Small intestine (tissue), 7 donors: ENCODE results near the gene PIGR. TPM values are rescaled to one million over a fixed set of nuclear protein-coding genes. Genes with fewer than 3 reads are reported as not detected.

ENCODE experiments used
- DNase-seq, 2 donors: peaks; one replicate each; pipeline versions ENCODE4 v3.0.0 to v3.0.0-alpha.2; 2013
- FAIRE-seq: peaks from 2 replicates; lab custom pipeline; 2012; peaks lifted over from hg19 to GRCh38; lab: Jason Lieb, UNC
- H3K27ac ChIP-seq, 3 donors: one replicate each; pipeline ENCODE4 v1.5.1; 2013; ENCODE audit warnings: low read length in 2 of 3, mild to moderate bottlenecking in 2 of 3, control low read depth in 1 of 3, inconsistent platforms in 1 of 3, low read depth in 1 of 3, moderate library complexity in 1 of 3
- H3K27me3 ChIP-seq, 3 donors: one replicate each; pipeline ENCODE4 v1.6.1; 2013; ENCODE audit warnings: low read length in 3 of 3, inconsistent platforms in 1 of 3; ENCODE audit not compliant: control insufficient read depth in 3 of 3, insufficient read depth in 3 of 3
- H3K36me3 ChIP-seq, 3 donors: one replicate each; pipeline ENCODE4 v1.6.1; 2013; ENCODE audit warnings: low read length in 3 of 3, inconsistent platforms in 1 of 3, low read depth in 1 of 3, mild to moderate bottlenecking in 1 of 3, moderate library complexity in 1 of 3; ENCODE audit not compliant: control insufficient read depth in 3 of 3, insufficient read depth in 2 of 3
- H3K4me1 ChIP-seq, 3 donors: one replicate each; pipeline ENCODE4 v1.6.1; 2013; ENCODE audit warnings: low read length in 2 of 3, inconsistent platforms in 1 of 3, low read depth in 1 of 3, mild to moderate bottlenecking in 1 of 3, moderate library complexity in 1 of 3; ENCODE audit not compliant: control insufficient read depth in 3 of 3, insufficient read depth in 2 of 3
- H3K4me3 ChIP-seq, 3 donors: one replicate each; pipeline ENCODE4 v1.5.1; 2013; ENCODE audit warnings: low read length in 3 of 3, control low read depth in 1 of 3, inconsistent platforms in 1 of 3, low read depth in 1 of 3, mild to moderate bottlenecking in 1 of 3, moderate library complexity in 1 of 3
- H3K9me3 ChIP-seq, 2 donors: one replicate each; pipeline ENCODE4 v1.6.1; 2013; ENCODE audit warnings: low read depth in 1 of 2, low read length in 1 of 2; ENCODE audit not compliant: control insufficient read depth in 2 of 2, insufficient read depth in 1 of 2
- WGBS, 3 donors: extraction: QIAGEN DNeasy Blood & Tissue Kit; methylation state at CpG; one replicate each; pipeline ENCODE4 v1.1.7; 2013; 5-methylcytosine and 5-hydroxymethylcytosine counted together
- polyA plus RNA-seq, 4 donors: library from polyadenylated mRNA; stranded (reverse) in 3 of 4; unstranded in 1 of 4; fragments of 200-250 nt in 3 of 4; fragments of 120-200 nt in 1 of 4; gene quantifications; one replicate each; pipeline versions ENCODE4 v1.2.1 to v1.2.3, GENCODE V29; 2013
- donor health status: healthy with polysubstance abuse.
- donor health status: control.
- donor health status: control.
- donor health status: Bipolar disorder and iron deficiency.
- donor health status: healthy.

The PIGR gene
- polyA plus RNA-seq, 4 donors: 2.7 to 3,013 (median 498) TPM

GRCh38 chr1:206949208-206949607, 2.9 kb upstream of the PIGR start:
- WGBS, 3 donors: 75 to 88% (median 78%) methylated on average over 4 of the region's 4 CpGs
- no peaks in the 10 kb centered on the region for H3K27me3 ChIP-seq
- no peak overlapping the region for H3K4me3 ChIP-seq
- FAIRE-seq: no peak
- H3K36me3 ChIP-seq: peaks cover 0 to 7% (median 0%) of the 10 kb centered on the region in 3 donors
- DNase-seq: no peak
- no peak overlapping the region for H3K27ac ChIP-seq
- H3K4me1 ChIP-seq: peaks cover 2 to 61% (median 13%) of the 10 kb centered on the region in 3 donors
- H3K9me3 ChIP-seq: peaks cover 0 to 12% of the 10 kb centered on the region in 2 donors

- DNase-seq (no peak), FAIRE-seq (no peak)
- H3K4me1 ChIP-seq: peaks cover 2 to 59% (median 6%) of the 10 kb centered on the region in 3 donors
- H3K27me3 ChIP-seq: no peaks in the 10 kb centered on the region
- H3K4me3 ChIP-seq: peak overlapping the region in 1 of 3 donors; percentile 87
- H3K27ac ChIP-seq: peak overlapping the region in 2 of 3 donors; percentile 87 to 91
- 30 to 66% (median 38%) methylated on average over 3 of the region's 3 CpGs for WGBS, 3 donors
- peaks cover 0 to 3% (median 0%) of the 10 kb centered on the region in 3 donors for H3K36me3 ChIP-seq
- H3K9me3 ChIP-seq: peaks cover 0 to 12% of the 10 kb centered on the region in 2 donors
Measured at GRCh38 chr1:206947255-206947654, 989 bp upstream of the PIGR start.

GRCh38 chr1:206945779-206946178, 487 bp downstream of the PIGR start:
- H3K4me1 ChIP-seq: peaks cover 0 to 57% (median 3%) of the 10 kb centered on the region in 3 donors
- H3K27me3 ChIP-seq: no peaks in the 10 kb centered on the region
- FAIRE-seq (no peak), DNase-seq (no peak)
- peaks cover 0 to 12% of the 10 kb centered on the region in 2 donors for H3K9me3 ChIP-seq
- WGBS, 3 donors: 13 to 58% (median 54%) methylated on average over 4 of the region's 4 CpGs
- peaks cover 0 to 3% (median 0%) of the 10 kb centered on the region in 3 donors for H3K36me3 ChIP-seq
- peak overlapping the region; percentile 9 to 91 (median 90) for H3K27ac ChIP-seq
- peak overlapping the region; percentile 16 to 87 (median 58) for H3K4me3 ChIP-seq

DNA sequence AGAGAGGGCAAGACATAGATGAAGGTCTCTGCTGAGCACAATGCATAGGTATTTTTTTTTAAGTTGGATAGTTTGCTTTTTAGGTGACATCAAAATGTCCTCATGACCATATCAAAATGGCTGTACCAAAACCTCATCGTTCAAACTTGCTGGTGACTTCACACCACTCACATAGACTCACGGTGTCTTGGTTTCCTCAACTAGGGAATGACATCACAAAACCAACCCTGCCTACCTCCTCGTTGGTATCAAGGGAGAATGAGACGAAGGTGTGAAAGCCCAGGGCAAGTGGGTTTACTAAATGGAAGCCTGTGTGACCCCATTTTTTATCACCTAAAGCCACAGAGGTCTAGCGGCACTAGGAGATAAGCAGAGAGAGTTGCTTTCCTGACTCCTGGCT, 1.6 kb downstream of the PIGR start:
- H3K9me3 ChIP-seq: peaks cover 0 to 5% of the 10 kb centered on the region in 2 donors
- H3K27me3 ChIP-seq: no peaks in the 10 kb centered on the region
- peaks cover 0 to 56% (median 5%) of the 10 kb centered on the region in 3 donors for H3K4me1 ChIP-seq
- H3K36me3 ChIP-seq: peaks cover 0 to 9% (median 0%) of the 10 kb centered on the region in 3 donors
- WGBS, 3 donors: 18 to 44% (median 20%) methylated on average over 5 of the region's 5 CpGs
- peak overlapping the region in 2 of 3 donors; percentile 87 to 90 for H3K27ac ChIP-seq
- FAIRE-seq (no peak), DNase-seq (peak in 1 of 2 donors; percentile 59)
- peak overlapping the region; percentile 12 to 87 (median 58) for H3K4me3 ChIP-seq

GRCh38 chr1:206941766-206942418, 4.4 kb downstream of the PIGR start:
- DNase-seq: peak; percentile 91 to 96
- H3K4me3 ChIP-seq: peak overlapping the region in 1 of 3 donors; percentile 87

GRCh38 chr1:206940588-206940936, 5.7 kb downstream of the PIGR start:
- Histone ChIP-seq H3K27me3 (no peaks in the 10 kb centered on the region), H3K4me1 (peaks cover 0 to 49% (median 3%) of the 10 kb centered on the region in 3 donors), H3K9me3 (peaks cover 0 to 7% of the 10 kb centered on the region in 2 donors), H3K36me3 (peaks cover 0 to 28% (median 4%) of the 10 kb centered on the region in 3 donors), H3K27ac (peak overlapping the region; percentile 58 to 83 (median 77)), H3K4me3 (peak overlapping the region in 1 of 3 donors; percentile 17)
- no peak for FAIRE-seq
- DNase-seq: no peak
- 17 to 67% (median 32%) methylated on average over 3 of the region's 3 CpGs for WGBS, 3 donors

More at GRCh38 chr1:206941766-206942418, 4.4 kb downstream of the PIGR start:
- no peaks in the 10 kb centered on the region for H3K27me3 ChIP-seq
- H3K9me3 ChIP-seq: peaks cover 0 to 7% of the 10 kb centered on the region in 2 donors
- 10 to 33% (median 29%) methylated on average over 6 of the region's 6 CpGs for WGBS, 3 donors
- H3K4me1 ChIP-seq: peaks cover 0 to 45% (median 3%) of the 10 kb centered on the region in 3 donors
- H3K27ac ChIP-seq: peak overlapping the region; percentile 83 to 90 (median 85)
- H3K36me3 ChIP-seq: peaks cover 0 to 21% (median 4%) of the 10 kb centered on the region in 3 donors
- FAIRE-seq: no peak

DNA sequence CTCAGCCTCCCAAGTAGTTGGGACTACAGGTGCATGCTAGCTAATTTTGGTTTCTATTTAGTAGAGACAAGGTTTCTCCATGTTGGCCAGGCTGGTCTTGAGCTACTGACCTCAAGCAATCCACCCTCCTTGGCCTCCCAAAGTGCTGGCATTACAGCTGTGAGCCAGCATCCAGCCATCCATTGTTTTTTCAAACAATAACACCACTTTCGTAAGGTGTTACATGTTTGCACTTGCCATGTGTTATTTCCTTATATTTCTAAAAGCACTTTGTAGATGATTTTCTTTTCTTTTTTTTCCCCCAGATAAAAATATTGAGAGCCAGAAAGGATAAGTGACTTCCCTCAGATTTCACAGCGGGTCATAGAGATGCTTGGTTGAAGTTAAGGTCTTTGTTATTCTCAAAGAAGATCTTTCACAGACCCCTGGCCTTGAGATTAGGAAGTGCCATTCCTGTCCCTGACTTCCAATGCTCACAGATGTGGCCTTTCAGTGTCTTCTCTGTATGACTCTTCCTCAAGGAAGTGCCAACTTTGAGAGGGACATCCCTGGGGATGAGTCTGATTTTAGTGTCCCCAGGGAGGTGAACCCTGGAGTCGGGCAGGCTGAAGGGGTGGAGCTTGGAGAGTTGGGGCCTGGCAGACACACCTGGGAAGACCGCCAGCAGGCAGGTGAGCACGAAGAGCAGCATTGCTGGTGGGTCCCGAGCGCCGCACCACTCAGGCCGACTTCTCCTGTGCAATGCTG, 6.3 kb downstream of the PIGR start:
- DNase-seq: peak in 1 of 2 donors; percentile 74
- 14 to 62% (median 25%) methylated on average over 9 of the region's 9 CpGs for WGBS, 3 donors

GRCh38 chr1:206939131-206939530, 7.1 kb downstream of the PIGR start:
- Histone ChIP-seq H3K36me3 (peaks cover 2 to 38% (median 4%) of the 10 kb centered on the region in 3 donors), H3K27ac (peak overlapping the region in 2 of 3 donors; percentile 27 to 67), H3K27me3 (no peaks in the 10 kb centered on the region), H3K4me3 (peak overlapping the region in 1 of 3 donors; percentile 4), H3K4me1 (peaks cover 0 to 49% (median 3%) of the 10 kb centered on the region in 3 donors), H3K9me3 (peaks cover 0 to 7% of the 10 kb centered on the region in 2 donors)
- no peak for FAIRE-seq
- 20 to 64% (median 44%) methylated on average over 13 of the region's 13 CpGs for WGBS, 3 donors
- peak in 1 of 2 donors; percentile 57 for DNase-seq

More for the DNA sequence above, 6.3 kb downstream of the PIGR start:
- Histone ChIP-seq H3K9me3 (peaks cover 0 to 7% of the 10 kb centered on the region in 2 donors), H3K36me3 (peaks cover 2 to 34% (median 4%) of the 10 kb centered on the region in 3 donors), H3K4me3 (no peak overlapping the region), H3K27ac (peak overlapping the region; percentile 43 to 83 (median 58)), H3K27me3 (no peaks in the 10 kb centered on the region), H3K4me1 (peaks cover 0 to 49% (median 3%) of the 10 kb centered on the region in 3 donors)
- no peak for FAIRE-seq
